Keratinocyte (primary cell): ENCODE results near the gene NLK.

Experiments used
- EZH2 ChIP-seq: IDR thresholded peaks from one replicate; pipeline ENCODE4 v1.6.1; 2012; ENCODE audit warnings: inconsistent platforms, mild to moderate bottlenecking, low read length, moderate library complexity
- TF ChIP-seq, protein P1 (sequence below), 3 experiments: IDR thresholded peaks in 1 of 3; conservative IDR thresholded peaks in 1 of 3; optimal IDR thresholded peaks in 1 of 3; 2 replicates in 2 of 3; 3 replicates in 1 of 3; pipeline versions ENCODE3 to v1.5.1; 2011; ENCODE audit warnings: low read length in 3 of 3, mild to moderate bottlenecking in 3 of 3, moderate library complexity in 2 of 3, control low read depth in 1 of 3, inconsistent platforms in 1 of 3; ENCODE audit not compliant: insufficient read depth in 2 of 3; ENCODE audit errors: extremely low read depth in 1 of 3

DNA sequence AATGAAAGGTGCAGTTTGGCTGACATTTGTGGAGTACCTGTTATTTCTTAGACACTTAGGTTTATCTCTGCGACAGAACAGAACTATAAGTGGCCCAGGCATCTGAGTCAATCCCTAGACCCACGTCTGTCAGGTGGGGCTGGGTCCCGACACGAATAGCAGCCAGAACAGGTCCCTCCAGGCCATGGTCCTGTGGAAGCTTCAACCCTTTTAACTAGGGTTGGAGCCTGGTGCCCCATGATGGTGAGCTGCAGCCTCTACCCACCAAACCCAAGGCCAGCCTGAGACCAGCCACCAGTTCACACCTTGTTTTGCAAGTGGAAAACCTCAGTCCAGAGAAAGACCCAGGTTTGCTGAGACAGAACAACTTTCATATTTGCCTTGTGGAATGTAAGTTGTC lies 202.0 kb downstream of the NLK start:
- no peak for TF ChIP-seq EZH2
- TF ChIP-seq, protein P1, sequence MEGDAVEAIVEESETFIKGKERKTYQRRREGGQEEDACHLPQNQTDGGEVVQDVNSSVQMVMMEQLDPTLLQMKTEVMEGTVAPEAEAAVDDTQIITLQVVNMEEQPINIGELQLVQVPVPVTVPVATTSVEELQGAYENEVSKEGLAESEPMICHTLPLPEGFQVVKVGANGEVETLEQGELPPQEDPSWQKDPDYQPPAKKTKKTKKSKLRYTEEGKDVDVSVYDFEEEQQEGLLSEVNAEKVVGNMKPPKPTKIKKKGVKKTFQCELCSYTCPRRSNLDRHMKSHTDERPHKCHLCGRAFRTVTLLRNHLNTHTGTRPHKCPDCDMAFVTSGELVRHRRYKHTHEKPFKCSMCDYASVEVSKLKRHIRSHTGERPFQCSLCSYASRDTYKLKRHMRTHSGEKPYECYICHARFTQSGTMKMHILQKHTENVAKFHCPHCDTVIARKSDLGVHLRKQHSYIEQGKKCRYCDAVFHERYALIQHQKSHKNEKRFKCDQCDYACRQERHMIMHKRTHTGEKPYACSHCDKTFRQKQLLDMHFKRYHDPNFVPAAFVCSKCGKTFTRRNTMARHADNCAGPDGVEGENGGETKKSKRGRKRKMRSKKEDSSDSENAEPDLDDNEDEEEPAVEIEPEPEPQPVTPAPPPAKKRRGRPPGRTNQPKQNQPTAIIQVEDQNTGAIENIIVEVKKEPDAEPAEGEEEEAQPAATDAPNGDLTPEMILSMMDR (optimal IDR thresholded peaks at IDR 0.05 in 1 of 3, IDR thresholded peaks at IDR 0.05 in 1 of 3, conservative IDR thresholded peaks at IDR 0.05 in 1 of 3; ENCODE audit: extremely low read depth in 1 of 3, insufficient read depth in 2 of 3, low read length in 3 of 3), result no peak
